SK-N-SH treated with all-trans-retinoic acid at 6 μM for 48 hours (cell line): ENCODE results near the gene CYP3A7.

ENCODE experiments used
- ATAC-seq: fragments of 200-7000 bp; cut with Tn5 transposase; 3 replicates; pipeline ENCODE4 v1.9.1; 2020; ENCODE audit warnings: mild to moderate bottlenecking, moderate library complexity
- ARNTL ChIP-seq: fragments of 450-650 bp; formaldehyde crosslinking; IDR thresholded peaks from 2 replicates; pipeline ENCODE4 v1.5.0; 2020; ENCODE audit warnings: low read depth, mild to moderate bottlenecking, moderate library complexity, borderline replicate concordance
- BACH2 ChIP-seq: fragments of 250-450 bp; sonication (Bioruptor Pico); IDR thresholded peaks from 2 replicates; pipeline ENCODE4 v1.9.0; 2021; ENCODE audit warnings: mild to moderate bottlenecking, borderline replicate concordance
- CREB5 ChIP-seq: fragments of 250-450 bp; sonication (Bioruptor Pico); IDR thresholded peaks from 2 replicates; pipeline ENCODE4 v1.5.1; 2020; ENCODE audit warnings: low read depth, mild to moderate bottlenecking, moderate library complexity
- CSDC2 ChIP-seq: fragments of 250-450 bp; sonication (Bioruptor Pico); IDR thresholded peaks from 2 replicates; pipeline ENCODE4 v1.5.0; 2020; ENCODE audit warnings: mild to moderate bottlenecking, moderate library complexity
- CSRNP3 ChIP-seq: fragments of 250-450 bp; sonication (Bioruptor Pico); IDR thresholded peaks from 2 replicates; pipeline ENCODE4 v1.5.1; 2021; ENCODE audit warnings: mild to moderate bottlenecking, moderate library complexity
- ESRRG ChIP-seq: fragments of 250-450 bp; sonication (Bioruptor Pico); IDR thresholded peaks from 2 replicates; pipeline ENCODE4 v1.6.1; 2021; ENCODE audit warnings: mild to moderate bottlenecking
- GLIS3 ChIP-seq: fragments of 250-450 bp; sonication (Bioruptor Pico); IDR thresholded peaks from 2 replicates; pipeline ENCODE4 v1.5.0; 2020; ENCODE audit warnings: mild to moderate bottlenecking, moderate library complexity
- OSR1 ChIP-seq: fragments of 250-450 bp; sonication (Bioruptor Pico); IDR thresholded peaks from 2 replicates; pipeline ENCODE4 v1.8.0; 2022; ENCODE audit warnings: moderate library complexity, mild to moderate bottlenecking, inconsistent platforms
- POU6F1 ChIP-seq: fragments of 250-450 bp; sonication (Bioruptor Pico); IDR thresholded peaks from 2 replicates; pipeline ENCODE4 v1.8.0; 2021; ENCODE audit warnings: low read depth, mild to moderate bottlenecking, moderate library complexity, borderline replicate concordance
- PPARA ChIP-seq: fragments of 250-450 bp; sonication (Bioruptor Pico); IDR thresholded peaks from 2 replicates; pipeline ENCODE4 v1.5.0; 2020; ENCODE audit warnings: mild to moderate bottlenecking, borderline replicate concordance
- RARB ChIP-seq: fragments of 250-450 bp; sonication (Bioruptor Pico); IDR thresholded peaks from 2 replicates; pipeline ENCODE4 v1.8.0; 2021; ENCODE audit warnings: mild to moderate bottlenecking, moderate library complexity
- TCF4 ChIP-seq: fragments of 250-450 bp; sonication (Bioruptor Pico); IDR thresholded peaks from 2 replicates; pipeline ENCODE4 v1.8.0; 2021; ENCODE audit warnings: mild to moderate bottlenecking, moderate library complexity, borderline replicate concordance
- TOX ChIP-seq: fragments of 250-450 bp; sonication (Bioruptor Pico); IDR thresholded peaks from 2 replicates; pipeline ENCODE4 v1.8.0; 2021; ENCODE audit warnings: mild to moderate bottlenecking, moderate library complexity, borderline replicate concordance
- TSHZ2 ChIP-seq: fragments of 250-450 bp; sonication (Bioruptor Pico); IDR thresholded peaks from 2 replicates; pipeline ENCODE4 v1.5.0; 2020; ENCODE audit warnings: mild to moderate bottlenecking, moderate library complexity
- ZFP3 ChIP-seq: fragments of 250-450 bp; sonication (Bioruptor Pico); IDR thresholded peaks from 2 replicates; pipeline ENCODE4 v1.5.0; 2020; ENCODE audit warnings: mild to moderate bottlenecking, moderate library complexity
- ZFP30 ChIP-seq: fragments of 450-650 bp; formaldehyde crosslinking; IDR thresholded peaks from 2 replicates; pipeline ENCODE4 v1.5.0; 2022; ENCODE audit warnings: mild to moderate bottlenecking, moderate library complexity
- ZNF565 ChIP-seq: fragments of 450-650 bp; formaldehyde crosslinking; conservative IDR thresholded peaks from 2 replicates; pipeline ENCODE4 v1.5.0; 2020; ENCODE audit warnings: low read depth, mild to moderate bottlenecking, moderate library complexity
- ZNF70 ChIP-seq: fragments of 450-650 bp; formaldehyde crosslinking; IDR thresholded peaks from 2 replicates; pipeline ENCODE4 v1.5.0; 2020; ENCODE audit warnings: mild to moderate bottlenecking, moderate library complexity
- ZNF8 ChIP-seq: fragments of 450-650 bp; formaldehyde crosslinking; IDR thresholded peaks from 2 replicates; pipeline ENCODE4 v1.5.0; 2020; ENCODE audit warnings: mild to moderate bottlenecking, moderate library complexity

Gene CYP3A7

GRCh38 chr7:99668541-99668940 is 66.5 kb downstream of the CYP3A7 start:
- no peak for ATAC-seq
- TF ChIP-seq TCF4 (CRISPR knock-in tag), result no peak
- no peak for TF ChIP-seq PPARA (CRISPR knock-in tag)
- TF ChIP-seq GLIS3 (CRISPR knock-in tag), result no peak
- TF ChIP-seq ARNTL (CRISPR knock-in tag), result no peak
- no peak for TF ChIP-seq CREB5 (CRISPR knock-in tag)
- no peak for TF ChIP-seq RARB (CRISPR knock-in tag)
- no peak for TF ChIP-seq BACH2 (CRISPR knock-in tag)
- TF ChIP-seq OSR1, result no peak
- TF ChIP-seq ZNF565 (CRISPR knock-in tag), result no peak
- no peak for TF ChIP-seq TOX (CRISPR knock-in tag)
- no peak for TF ChIP-seq ZFP30 (CRISPR knock-in tag)
- TF ChIP-seq CSRNP3, result no peak
- TF ChIP-seq ESRRG (CRISPR knock-in tag), result no peak
- no peak for TF ChIP-seq POU6F1 (CRISPR knock-in tag)
- no peak for TF ChIP-seq ZFP3 (CRISPR knock-in tag)
- TF ChIP-seq CSDC2, result no peak
- TF ChIP-seq TSHZ2 (CRISPR knock-in tag), result no peak
- TF ChIP-seq ZNF70 (CRISPR knock-in tag), result no peak

- no peak for ATAC-seq
- TF ChIP-seq ZFP3 (CRISPR knock-in tag) (no peak), TOX (CRISPR knock-in tag) (no peak), ZNF8 (no peak), OSR1 (no peak), POU6F1 (CRISPR knock-in tag) (no peak), TSHZ2 (CRISPR knock-in tag) (no peak), ZNF565 (CRISPR knock-in tag) (no peak)
Observed at GRCh38 chr7:99667179-99667578, 67.8 kb downstream of the CYP3A7 start.
